CD4-positive, alpha-beta T cell (primary cell): ENCODE data around the gene KLHDC2. TPM values are rescaled to one million over a fixed set of nuclear protein-coding genes. Genes with fewer than 3 reads are reported as not detected.
"Not testable (repeated sequence)": the region's sequence is repeated elsewhere in the genome, so short reads cannot be mapped to it uniquely, and the experiment has no call there.

Source experiments
- ATAC-seq: fragments of 200-7000 bp; cut with Tn5 transposase; one replicate; pipeline ENCODE4 v1.10.0; 2022; ENCODE audit warnings: mild to moderate bottlenecking; ENCODE audit not compliant: poor library complexity
- CTCF ChIA-PET: fragments of 350-600 bp; sonication (Branson Sonifier 250); formaldehyde crosslinking; loops from one replicate; lab custom pipeline; 2021; ENCODE audit warnings: antibody characterized with exemption, inconsistent platforms; lab: Charles Lee
- POLR2A ChIA-PET: fragments of 350-600 bp; sonication (Branson Sonifier 250); formaldehyde crosslinking; loops from one replicate; lab custom pipeline; 2021; ENCODE audit warnings: antibody characterized with exemption, inconsistent platforms; lab: Charles Lee
- DNase-seq, 14 experiments: peaks; one replicate each; pipeline ENCODE4 v3.0.0-alpha.2; 2013 to 2020; ENCODE audit warnings: mixed read lengths in 2 of 14
- H3K27ac ChIP-seq, 2 donors: one replicate each; pipeline versions ENCODE4 v1.5.1 to v1.7.0; 2013; ENCODE audit warnings: low read length in 2 of 2, low read depth in 1 of 2, mild to moderate bottlenecking in 1 of 2
- H3K27me3 ChIP-seq, 2 experiments: 1 replicate in 1 of 2; 2 replicates in 1 of 2; pipeline versions ENCODE4 v1.6.1 to v1.7.0; 2013; ENCODE audit warnings: low read length in 2 of 2, control low read depth in 1 of 2, mild to moderate bottlenecking in 1 of 2, moderate library complexity in 1 of 2; ENCODE audit not compliant: insufficient read depth in 2 of 2, control insufficient read depth in 1 of 2
- H3K36me3 ChIP-seq: one replicate; pipeline ENCODE4 v1.6.1; 2013; ENCODE audit warnings: low read length, control low read depth; ENCODE audit not compliant: insufficient read depth
- H3K4me1 ChIP-seq: one replicate; pipeline ENCODE4 v1.6.1; 2013; ENCODE audit warnings: low read length, control low read depth; ENCODE audit not compliant: insufficient read depth
- H3K4me3 ChIP-seq: one replicate; pipeline ENCODE4 v1.5.1; 2013; ENCODE audit warnings: mild to moderate bottlenecking, low read length, moderate library complexity
- H3K9me3 ChIP-seq, 2 experiments: 1 replicate in 1 of 2; 2 replicates in 1 of 2; pipeline versions ENCODE4 v1.6.1 to v1.7.0; 2013; ENCODE audit warnings: low read length in 2 of 2, mild to moderate bottlenecking in 2 of 2, control low read depth in 1 of 2, moderate library complexity in 1 of 2; ENCODE audit not compliant: control insufficient read depth in 1 of 2, insufficient read depth in 1 of 2
- H3K27ac Mint-ChIP-seq: one replicate; pipeline ENCODE4 v1.8.0; 2020; ENCODE audit warnings: mixed read lengths
- H3K27me3 Mint-ChIP-seq: one replicate; pipeline ENCODE4 v1.8.0; 2021; ENCODE audit warnings: mixed read lengths
- H3K36me3 Mint-ChIP-seq: one replicate; pipeline ENCODE4 v1.8.0; 2021; ENCODE audit warnings: low read depth, mixed read lengths
- H3K4me1 Mint-ChIP-seq: one replicate; pipeline ENCODE4 v1.8.0; 2021; ENCODE audit warnings: low read depth, mixed read lengths
- H3K4me3 Mint-ChIP-seq: one replicate; pipeline ENCODE4 v1.8.0; 2020; ENCODE audit warnings: mild to moderate bottlenecking, mixed read lengths
- H3K9me3 Mint-ChIP-seq: one replicate; pipeline ENCODE4 v1.8.0; 2020; ENCODE audit warnings: mixed read lengths
- CTCF ChIP-seq: fragments of 200-600 bp; IDR thresholded peaks from one replicate; pipeline ENCODE4 v1.8.0; 2022; ENCODE audit warnings: antibody characterized with exemption, mild to moderate bottlenecking
- intact Hi-C, 2 experiments: fragments of 100-400 bp; cut with DNase I in 1 of 2; cut with micrococcal nuclease in 1 of 2; formaldehyde crosslinking; loops; one replicate each; pipeline versions ENCODE4 v1.15.1 to v1.9.0; 2023 to 2025; cut with DNase I, micrococcal nuclease
- total RNA-seq, 174 experiments: library from RNA in 2 of 174; stranded (reverse) in 2 of 174; gene quantifications; one replicate each; pipeline ENCODE4 v1.2.3 and lab custom pipeline; 2021 to 2026

Gene KLHDC2
- total RNA-seq, 2 experiments from 2014 or later: 142 to 143 TPM

- no peaks in the 10 kb centered on the region for H3K27me3 ChIP-seq
- no peaks in the 10 kb centered on the region for H3K4me1 ChIP-seq
- DNase-seq: no peak
- no peaks in the 10 kb centered on the region for H3K27me3 Mint-ChIP-seq
- H3K9me3 Mint-ChIP-seq: no peaks in the 10 kb centered on the region
- H3K27ac Mint-ChIP-seq: no peak overlapping the region
- POLR2A ChIA-PET: no interaction called here
- H3K9me3 ChIP-seq: no peaks in the 10 kb centered on the region
- no peak for ATAC-seq
- no peak overlapping the region for H3K4me3 ChIP-seq
- no peak overlapping the region for H3K4me3 Mint-ChIP-seq
- CTCF ChIA-PET: no interaction called here
- peaks cover 90% of the 10 kb centered on the region for H3K36me3 Mint-ChIP-seq
- peaks cover 87% of the 10 kb centered on the region for H3K36me3 ChIP-seq
- H3K4me1 Mint-ChIP-seq: peaks cover 20% of the 10 kb centered on the region
- H3K27ac ChIP-seq: no peak overlapping the region
- no peak for TF ChIP-seq CTCF
- intact Hi-C loops: no loop called here
These were observed 10.5 kb downstream of the KLHDC2 start for GRCh38 chr14:49778421-49778820.

GRCh38 chr14:49781040-49781439, 13.1 kb downstream of the KLHDC2 start:
- not testable (repeated sequence) for DNase-seq

GRCh38 chr14:49783394-49784014, 15.6 kb downstream of the KLHDC2 start:
- Mint-ChIP-seq H3K9me3 (no peaks in the 10 kb centered on the region), H3K4me1 (peaks cover 5% of the 10 kb centered on the region), H3K36me3 (peaks cover 98% of the 10 kb centered on the region), H3K27me3 (no peaks in the 10 kb centered on the region), H3K4me3 (no peak overlapping the region), H3K27ac (no peak overlapping the region)
- CTCF ChIA-PET: interaction anchor here (1.5 kb wide), 1 partner anchor 43 kb away, joined by 4 read pairs; no protein-coding TSS in a partner anchor
- DNase-seq (no peak), ATAC-seq (no peak)
- no peak overlapping the region for H3K27ac ChIP-seq
- no peak for TF ChIP-seq CTCF
- H3K4me1 ChIP-seq: no peaks in the 10 kb centered on the region
- no peaks in the 10 kb centered on the region for H3K27me3 ChIP-seq
- intact Hi-C loops: loop anchor here in 1 of 2 experiments (2.0 to 10.0 kb wide), 2 partner anchors 17 to 51 kb away; no protein-coding TSS in a partner anchor
- no peak overlapping the region for H3K4me3 ChIP-seq
- POLR2A ChIA-PET: interaction anchor here (3.3 kb wide), 1 partner anchor 15 kb away, joined by 22 read pairs; the partner anchor contains the start of gene KLHDC2
- H3K9me3 ChIP-seq: no peaks in the 10 kb centered on the region
- H3K36me3 ChIP-seq: peaks cover 88% of the 10 kb centered on the region

More at GRCh38 chr14:49781040-49781439, 13.1 kb downstream of the KLHDC2 start:
- H3K27me3 ChIP-seq, H3K9me3 ChIP-seq, H3K9me3 Mint-ChIP-seq, H3K4me3 Mint-ChIP-seq, H3K4me1 ChIP-seq, H3K27ac ChIP-seq, H3K4me3 ChIP-seq, H3K4me1 Mint-ChIP-seq, ATAC-seq, H3K27me3 Mint-ChIP-seq: not testable (repeated sequence)
- intact Hi-C loops: loop anchor here in 1 of 2 experiments (10.0 kb wide), 1 partner anchor 54 kb away; no protein-coding TSS in a partner anchor
- Mint-ChIP-seq H3K36me3 (peaks cover 96% of the 10 kb centered on the region), H3K27ac (peak overlapping the region; percentile 7)
- ChIA-PET CTCF (interaction anchor here (0.6 kb wide), 1 partner anchor 196 kb away, joined by 4 read pairs; no protein-coding TSS in a partner anchor), POLR2A (interaction anchor here (1.3 to 3.3 kb wide), 2 partner anchors 13 kb away, joined by 3 to 22 read pairs; partner anchors contain the start of gene KLHDC2)
- peaks cover 85% of the 10 kb centered on the region for H3K36me3 ChIP-seq
